ENCODE results near the gene MEAK7. TPM values are rescaled to one million over a fixed set of nuclear protein-coding genes. Genes with fewer than 3 reads are reported as not detected.

The MEAK7 gene
- total and polyA plus RNA-seq, 3 donors from 2014 or later = 11.2 to 20.0 (median 14.3) TPM

DNA sequence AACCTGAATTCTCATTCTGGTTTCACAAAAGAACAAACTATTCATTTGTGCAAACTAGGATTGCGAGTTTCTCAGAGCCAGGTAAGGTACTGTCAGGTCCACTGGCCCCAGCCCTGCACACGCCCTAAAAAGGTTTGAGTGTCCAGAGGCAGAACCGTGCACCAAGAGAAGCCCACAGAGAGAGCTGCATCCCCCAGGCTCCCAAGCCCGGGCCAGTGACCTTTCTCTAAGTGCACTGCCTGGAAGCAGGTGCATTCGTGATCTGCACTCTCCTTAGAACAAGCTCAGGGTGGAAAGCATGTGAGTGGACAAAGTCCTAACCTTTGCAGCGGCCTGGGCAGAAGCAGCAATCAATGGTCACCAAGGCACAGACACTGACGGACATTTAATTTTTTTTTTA is 26.8 kb downstream of the MEAK7 start:
- Histone ChIP-seq H3K9me3 (no peaks in the 10 kb centered on the region), H3K27me3 (no peaks in the 10 kb centered on the region), H3K36me3 (ENCODE audit: low read depth, missing control alignments) (no peaks in the 10 kb centered on the region), H3K4me1 (no peaks in the 10 kb centered on the region), H3K27ac (no peak overlapping the region), H3K4me3 (no peak overlapping the region)
- WGBS, 2 donors = 79 to 82% methylated on average over 7 of the region's 7 CpGs
- TF ChIP-seq POLR2A (IDR thresholded peaks at IDR 0.05) = no peak
- TF ChIP-seq, protein P1, sequence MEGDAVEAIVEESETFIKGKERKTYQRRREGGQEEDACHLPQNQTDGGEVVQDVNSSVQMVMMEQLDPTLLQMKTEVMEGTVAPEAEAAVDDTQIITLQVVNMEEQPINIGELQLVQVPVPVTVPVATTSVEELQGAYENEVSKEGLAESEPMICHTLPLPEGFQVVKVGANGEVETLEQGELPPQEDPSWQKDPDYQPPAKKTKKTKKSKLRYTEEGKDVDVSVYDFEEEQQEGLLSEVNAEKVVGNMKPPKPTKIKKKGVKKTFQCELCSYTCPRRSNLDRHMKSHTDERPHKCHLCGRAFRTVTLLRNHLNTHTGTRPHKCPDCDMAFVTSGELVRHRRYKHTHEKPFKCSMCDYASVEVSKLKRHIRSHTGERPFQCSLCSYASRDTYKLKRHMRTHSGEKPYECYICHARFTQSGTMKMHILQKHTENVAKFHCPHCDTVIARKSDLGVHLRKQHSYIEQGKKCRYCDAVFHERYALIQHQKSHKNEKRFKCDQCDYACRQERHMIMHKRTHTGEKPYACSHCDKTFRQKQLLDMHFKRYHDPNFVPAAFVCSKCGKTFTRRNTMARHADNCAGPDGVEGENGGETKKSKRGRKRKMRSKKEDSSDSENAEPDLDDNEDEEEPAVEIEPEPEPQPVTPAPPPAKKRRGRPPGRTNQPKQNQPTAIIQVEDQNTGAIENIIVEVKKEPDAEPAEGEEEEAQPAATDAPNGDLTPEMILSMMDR (IDR thresholded peaks at IDR 0.05) = no peak
- DNase-seq = no peak
- intact Hi-C loops (cut with DNase I; ENCODE audit: low total_unique reads) = no loop called here

DNA sequence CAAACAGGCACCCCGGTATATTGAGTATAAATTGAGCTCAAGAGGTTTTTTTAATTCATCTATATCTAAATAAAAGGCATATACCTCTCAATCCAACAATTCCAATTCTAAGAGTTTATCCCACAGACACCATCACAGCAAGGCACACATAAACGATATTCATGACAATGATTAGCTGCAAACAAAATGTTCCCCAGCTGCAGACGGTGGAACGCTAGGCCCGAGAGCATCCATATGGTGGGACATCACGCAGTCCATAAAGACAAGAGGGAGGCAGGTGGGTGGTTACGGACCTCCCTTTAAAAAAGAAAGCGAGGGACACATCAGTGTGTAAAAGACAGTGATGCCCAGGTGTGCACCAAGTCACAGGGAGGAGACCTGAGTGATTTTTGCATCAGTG is 28.1 kb downstream of the MEAK7 start:
- Histone ChIP-seq H3K27ac (no peak overlapping the region), H3K36me3 (ENCODE audit: low read depth, missing control alignments) (no peaks in the 10 kb centered on the region), H3K27me3 (no peaks in the 10 kb centered on the region), H3K9me3 (no peaks in the 10 kb centered on the region), H3K4me3 (no peak overlapping the region), H3K4me1 (no peaks in the 10 kb centered on the region)
- TF ChIP-seq, protein P1 (IDR thresholded peaks at IDR 0.05) = no peak
- no peak for TF ChIP-seq POLR2A (IDR thresholded peaks at IDR 0.05)
- WGBS, 2 donors = 94 to 95% methylated on average over 8 of the region's 8 CpGs
- DNase-seq = no peak
- intact Hi-C loops (cut with DNase I; ENCODE audit: low total_unique reads) = no loop called here

DNA sequence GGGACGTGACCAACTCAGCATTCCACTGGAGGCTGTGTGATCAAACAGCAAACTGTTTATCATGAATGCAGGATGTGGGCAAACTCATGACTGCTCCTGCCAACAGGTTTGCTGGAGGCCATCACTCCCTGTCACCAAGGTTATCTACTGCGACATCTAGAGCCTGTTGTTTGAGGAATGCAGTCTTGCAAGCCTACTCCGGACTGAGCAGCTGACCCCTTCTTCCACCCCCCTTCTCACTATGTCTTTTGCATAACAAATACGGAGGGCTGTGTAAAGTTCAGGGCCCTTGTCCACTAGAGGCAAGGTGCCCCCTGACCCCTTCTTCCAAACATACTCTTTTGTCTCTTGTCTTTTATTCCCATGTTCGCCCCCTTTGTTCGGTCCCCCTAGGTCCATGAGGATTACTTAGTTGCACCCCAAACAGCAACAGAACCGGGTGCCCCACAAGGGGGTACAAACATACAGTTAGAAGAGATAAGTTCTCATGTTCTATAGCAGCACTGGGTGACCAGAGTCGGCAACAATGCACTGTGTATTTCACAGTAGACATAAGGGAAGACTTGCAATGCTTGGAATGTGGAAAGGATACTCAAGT is 28.7 kb downstream of the MEAK7 start:
- no peaks in the 10 kb centered on the region for H3K9me3 ChIP-seq
- 88 to 93% methylated on average over 8 of the region's 8 CpGs for WGBS, 2 donors
- H3K27me3 ChIP-seq = no peaks in the 10 kb centered on the region
- TF ChIP-seq, protein P1 (IDR thresholded peaks at IDR 0.05) = no peak
- no peak for TF ChIP-seq POLR2A (IDR thresholded peaks at IDR 0.05)
- no peak overlapping the region for H3K27ac ChIP-seq
- H3K36me3 ChIP-seq (ENCODE audit: low read depth, missing control alignments) = no peaks in the 10 kb centered on the region
- intact Hi-C loops (cut with DNase I; ENCODE audit: low total_unique reads) = no loop called here
- no peak overlapping the region for H3K4me3 ChIP-seq
- DNase-seq = no peak
- no peaks in the 10 kb centered on the region for H3K4me1 ChIP-seq

DNA sequence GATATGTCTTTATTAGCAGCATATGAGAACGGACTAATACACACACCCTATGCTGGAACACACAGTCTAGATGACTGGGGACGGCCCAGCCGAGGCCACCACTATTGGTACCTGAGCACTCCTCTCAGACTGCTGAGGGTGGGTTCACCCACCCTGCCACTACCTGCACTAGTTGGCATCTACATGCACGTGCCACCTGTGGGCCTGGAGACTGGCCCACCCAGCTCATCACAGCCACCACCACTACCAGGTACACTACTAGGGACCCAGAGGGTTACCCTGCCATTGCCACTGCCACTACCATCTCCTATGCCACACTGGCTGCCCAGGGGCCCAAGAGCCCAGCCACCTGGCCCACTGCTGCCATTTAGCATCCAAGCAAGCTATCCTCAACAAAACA is 32.5 kb downstream of the MEAK7 start:
- no peaks in the 10 kb centered on the region for H3K9me3 ChIP-seq
- DNase-seq = no peak
- intact Hi-C loops (cut with DNase I; ENCODE audit: low total_unique reads) = no loop called here

More for the DNA sequence above, 32.5 kb downstream of the MEAK7 start:
- Histone ChIP-seq H3K27ac (no peak overlapping the region), H3K36me3 (ENCODE audit: low read depth, missing control alignments) (no peaks in the 10 kb centered on the region), H3K4me3 (no peak overlapping the region), H3K27me3 (no peaks in the 10 kb centered on the region), H3K4me1 (no peaks in the 10 kb centered on the region)
- 80 to 96% methylated on average over 3 to 4 of the region's 4 CpGs for WGBS, 2 donors
- TF ChIP-seq, protein P1 (IDR thresholded peaks at IDR 0.05) = no peak
- no peak for TF ChIP-seq POLR2A (IDR thresholded peaks at IDR 0.05)

Measured in testis (tissue), 3 donors.